Stimulated activated CD8-positive, alpha-beta memory T cell treated with anti-CD3 and anti-CD28 coated beads, Interleukin-15, amount 100 ng/mL, for 4 hours (primary cell): ENCODE measurements around the gene OR56B4.
"Not testable (repeated sequence)": the region's sequence is repeated elsewhere in the genome, so short reads cannot be mapped to it uniquely, and the experiment has no call there.

ENCODE experiments used
- DNase-seq, 2 donors: peaks; one replicate each; pipeline ENCODE4 v3.0.0-alpha.2; 2020; ENCODE audit warnings: low read depth in 2 of 2

The OR56B4 gene

GRCh38 chr11:6107384-6107783 is at the start of gene OR56B4:
TSS of gene OR56B4 (plus strand) at chr11:6107684. CDS start at chr11:6107779, 95 bp downstream.
- not testable (repeated sequence) for DNase-seq

- no peak for DNase-seq
These were observed 46.0 kb upstream of the OR56B4 start for GRCh38 chr11:6061475-6061874.

- no peak for DNase-seq
These were observed 44.7 kb upstream of the OR56B4 start for GRCh38 chr11:6062691-6063358.

GRCh38 chr11:6067502-6067901 is 40.0 kb upstream of the OR56B4 start:
- no peak for DNase-seq

GRCh38 chr11:6076443-6076842 is 31.0 kb upstream of the OR56B4 start:
- not testable (repeated sequence) for DNase-seq

- DNase-seq, result no peak
These were observed 29.8 kb upstream of the OR56B4 start for GRCh38 chr11:6077723-6078122.

GRCh38 chr11:6079463-6079862 is 28.0 kb upstream of the OR56B4 start:
- no peak for DNase-seq

GRCh38 chr11:6083129-6083528 is 24.4 kb upstream of the OR56B4 start:
- DNase-seq, result no peak

- no peak for DNase-seq
These were observed 22.9 kb upstream of the OR56B4 start for GRCh38 chr11:6084587-6084986.

GRCh38 chr11:6094186-6094585 is 13.3 kb upstream of the OR56B4 start:
- DNase-seq, result no peak

GRCh38 chr11:6095798-6096197 is 11.7 kb upstream of the OR56B4 start:
- DNase-seq, result no peak

- no peak for DNase-seq
These were observed 11.1 kb upstream of the OR56B4 start for GRCh38 chr11:6096417-6096816.

GRCh38 chr11:6099577-6099976 is 7.9 kb upstream of the OR56B4 start:
- DNase-seq, result no peak

GRCh38 chr11:6110011-6110410 is 2.5 kb downstream of the OR56B4 start:
- DNase-seq, result no peak

GRCh38 chr11:6111673-6112072 is 4.2 kb downstream of the OR56B4 start:
- no peak for DNase-seq

- DNase-seq, result no peak
These were observed 9.2 kb downstream of the OR56B4 start for GRCh38 chr11:6116638-6117037.

- no peak for DNase-seq
These were observed 16.8 kb downstream of the OR56B4 start for GRCh38 chr11:6124245-6124644.

- DNase-seq, result no peak
These were observed 20.4 kb downstream of the OR56B4 start for GRCh38 chr11:6127881-6128280.

GRCh38 chr11:6129011-6129410 is 21.5 kb downstream of the OR56B4 start:
- DNase-seq, result no peak

- no peak for DNase-seq
These were observed 22.2 kb downstream of the OR56B4 start for GRCh38 chr11:6129635-6130034.

- DNase-seq, result no peak
These were observed 24.9 kb downstream of the OR56B4 start for GRCh38 chr11:6132431-6132830.

GRCh38 chr11:6135936-6136335 is 28.5 kb downstream of the OR56B4 start:
- DNase-seq, result not testable (repeated sequence)

- no peak for DNase-seq
These were observed 35.5 kb downstream of the OR56B4 start for GRCh38 chr11:6142936-6143335.

GRCh38 chr11:6143737-6144136 is 36.3 kb downstream of the OR56B4 start:
- not testable (repeated sequence) for DNase-seq
